Kidney epithelial cell (primary cell): ENCODE data around the gene AHSG. TPM values are rescaled to one million over a fixed set of nuclear protein-coding genes. Genes with fewer than 3 reads are reported as not detected.

Source experiments
- DNase-seq: peaks from one replicate; pipeline ENCODE4 v3.0.0-alpha.2; 2010; ENCODE audit warnings: low read depth
- H3K27me3 ChIP-seq: 2 replicates; pipeline ENCODE4 v1.6.0; 2011; ENCODE audit warnings: low read length; ENCODE audit not compliant: control insufficient read depth, insufficient read depth
- H3K36me3 ChIP-seq: 2 replicates; pipeline ENCODE4 v1.5.1; 2011; ENCODE audit warnings: low read length; ENCODE audit not compliant: control insufficient read depth, insufficient read depth
- H3K4me3 ChIP-seq: 2 replicates; pipeline ENCODE4 v1.5.1; 2011; ENCODE audit warnings: low read depth, mild to moderate bottlenecking, control low read depth, low read length
- CTCF ChIP-seq: IDR thresholded peaks from 2 replicates; pipeline ENCODE4 v1.5.1; 2011; ENCODE audit warnings: mild to moderate bottlenecking, moderate library complexity, low read length, control low read depth, inconsistent platforms; ENCODE audit not compliant: insufficient read depth, poor library complexity, severe bottlenecking
- total RNA-seq: library from RNA; depleted of rRNA; stranded (reverse); fragments of >200 nt; gene quantifications from 2 replicates; pipeline ENCODE4 v1.2.3, GENCODE V29; 2015

Gene AHSG
- total RNA-seq, 1 donor from 2014 or later: not detected

GRCh38 chr3:186609247-186609868, 3.5 kb upstream of the AHSG start:
- Histone ChIP-seq H3K27me3 (peaks cover 5% of the 10 kb centered on the region), H3K4me3 (no peak overlapping the region), H3K36me3 (no peaks in the 10 kb centered on the region)
- no peak for DNase-seq
- peak; percentile 30 for TF ChIP-seq CTCF

GRCh38 chr3:186612065-186612464, 795 bp upstream of the AHSG start:
- Histone ChIP-seq H3K4me3 (no peak overlapping the region), H3K36me3 (no peaks in the 10 kb centered on the region), H3K27me3 (peaks cover 5% of the 10 kb centered on the region)
- no peak for TF ChIP-seq CTCF
- no peak for DNase-seq

GRCh38 chr3:186613637-186614265, 891 bp downstream of the AHSG start:
- Histone ChIP-seq H3K27me3 (peaks cover 5% of the 10 kb centered on the region), H3K36me3 (no peaks in the 10 kb centered on the region), H3K4me3 (no peak overlapping the region)
- DNase-seq: no peak
- TF ChIP-seq CTCF: no peak

GRCh38 chr3:186614266-186614596, 1.4 kb downstream of the AHSG start:
- H3K4me3 ChIP-seq: no peak overlapping the region
- DNase-seq: no peak
- peaks cover 5% of the 10 kb centered on the region for H3K27me3 ChIP-seq
- no peaks in the 10 kb centered on the region for H3K36me3 ChIP-seq
- TF ChIP-seq CTCF: no peak

GRCh38 chr3:186614597-186615483, 2.0 kb downstream of the AHSG start:
- H3K4me3 ChIP-seq: no peak overlapping the region
- no peaks in the 10 kb centered on the region for H3K36me3 ChIP-seq
- peak; percentile 97 for TF ChIP-seq CTCF
- DNase-seq: no peak
- peaks cover 5% of the 10 kb centered on the region for H3K27me3 ChIP-seq
